PFSK-1 (cell line): ENCODE measurements around the gene FGF1.

ENCODE experiments used
- FOXP2 ChIP-seq: optimal IDR thresholded peaks from 2 replicates; pipeline ENCODE3; 2011; ENCODE audit warnings: borderline replicate concordance, control low read depth, inconsistent platforms; ENCODE audit not compliant: insufficient read depth; ENCODE audit errors: extremely low read length, extremely low read depth
- POLR2AphosphoS5 ChIP-seq: IDR thresholded peaks from 2 replicates; pipeline ENCODE4 v1.6.1; 2012; ENCODE audit warnings: low read depth, mild to moderate bottlenecking, control low read depth, low read length, moderate library complexity
- REST ChIP-seq, 2 experiments: IDR thresholded peaks; 2 replicates each; pipeline versions ENCODE4 v1.6.1 to v1.8.0; 2011 to 2012; ENCODE audit warnings: low read depth in 2 of 2, low read length in 2 of 2, control low read depth in 1 of 2, inconsistent platforms in 1 of 2, mild to moderate bottlenecking in 1 of 2, moderate library complexity in 1 of 2; ENCODE audit not compliant: insufficient read depth in 1 of 2
- SIN3A ChIP-seq: IDR thresholded peaks from 2 replicates; pipeline ENCODE4 v1.6.1; 2012; ENCODE audit warnings: mild to moderate bottlenecking, low read length, moderate library complexity, borderline replicate concordance; ENCODE audit not compliant: insufficient read depth
- TAF1 ChIP-seq: IDR thresholded peaks from 2 replicates; pipeline ENCODE4 v1.6.1; 2012; ENCODE audit warnings: low read length, control low read depth, borderline replicate concordance; ENCODE audit not compliant: insufficient read depth

Gene FGF1

GRCh38 chr5:142724821-142725220 lies 38.9 kb upstream of the FGF1 start:
- TF ChIP-seq SIN3A (no peak), FOXP2 (no peak), TAF1 (no peak), POLR2AphosphoS5 (no peak), REST (IDR thresholded peaks at IDR 0.05; ENCODE audit: insufficient read depth in 1 of 2, low read depth in 2 of 2, low read length in 2 of 2) (no peak)

- TF ChIP-seq POLR2AphosphoS5 (no peak), REST (IDR thresholded peaks at IDR 0.05; ENCODE audit: insufficient read depth in 1 of 2, low read depth in 2 of 2, low read length in 2 of 2) (no peak)
Measured at GRCh38 chr5:142722896-142723295, 37.0 kb upstream of the FGF1 start.

GRCh38 chr5:142722146-142722545 lies 36.3 kb upstream of the FGF1 start:
- TF ChIP-seq FOXP2 (no peak), REST (IDR thresholded peaks at IDR 0.05; ENCODE audit: insufficient read depth in 1 of 2, low read depth in 2 of 2, low read length in 2 of 2) (no peak), SIN3A (no peak), TAF1 (no peak), POLR2AphosphoS5 (no peak)

- TF ChIP-seq SIN3A = no peak
Measured at GRCh38 chr5:142720641-142721271, 34.9 kb upstream of the FGF1 start.

- TF ChIP-seq FOXP2 (no peak), TAF1 (no peak), POLR2AphosphoS5 (no peak), SIN3A (no peak), REST (IDR thresholded peaks at IDR 0.05; ENCODE audit: insufficient read depth in 1 of 2, low read depth in 2 of 2, low read length in 2 of 2) (no peak)
Measured at GRCh38 chr5:142719836-142720370, 34.0 kb upstream of the FGF1 start.

GRCh38 chr5:142717582-142718215 lies 31.8 kb upstream of the FGF1 start:
- no peak for TF ChIP-seq TAF1
- no peak for TF ChIP-seq SIN3A
- no peak for TF ChIP-seq POLR2AphosphoS5
- no peak for TF ChIP-seq FOXP2
- no peak for TF ChIP-seq REST (IDR thresholded peaks at IDR 0.05; ENCODE audit: insufficient read depth in 1 of 2, low read depth in 2 of 2, low read length in 2 of 2)
